HG03457 (cell line): Measurements from ENCODE around the gene TEDC1.

Source experiments
- ATAC-seq: cut with Tn5 transposase; IDR thresholded peaks from one replicate; pipeline ENCODE4 v1.9.1; 2021; ENCODE audit warnings: moderate number of reproducible peaks; ENCODE audit not compliant: unreplicated experiment

TEDC1 gene

DNA sequence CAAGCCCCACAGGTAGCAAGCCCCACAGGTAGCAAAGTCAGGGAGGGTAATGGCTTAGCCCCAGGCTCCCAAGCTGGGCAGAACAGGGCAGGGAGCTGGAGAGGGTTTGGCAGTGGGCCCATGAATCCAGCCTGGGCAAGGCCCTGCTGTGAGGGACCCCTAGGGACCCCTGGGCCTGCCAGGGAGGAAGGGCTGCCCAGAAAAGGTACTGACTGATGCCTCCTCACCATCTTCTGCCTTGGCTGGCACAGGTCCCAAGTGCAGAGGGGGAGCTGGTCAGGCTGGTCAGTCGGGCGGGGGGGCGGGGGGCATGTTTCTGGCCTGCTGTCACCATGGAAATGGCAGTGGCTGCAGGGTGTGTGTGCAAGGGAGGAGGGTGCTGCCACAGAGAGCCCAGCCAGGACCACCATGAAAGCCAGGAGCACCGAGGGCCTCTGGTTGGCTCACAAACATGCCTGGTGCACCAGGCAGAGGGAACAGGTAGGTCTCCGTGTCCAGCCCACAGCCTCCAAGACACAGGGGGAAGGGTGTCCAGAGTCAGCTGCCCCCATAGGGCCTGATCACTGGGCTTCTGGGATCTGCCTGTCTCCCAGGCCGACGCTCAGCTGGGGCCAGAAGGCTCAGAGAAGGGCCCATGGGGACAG, 17.9 kb upstream of the TEDC1 start:
- no peak for ATAC-seq

DNA sequence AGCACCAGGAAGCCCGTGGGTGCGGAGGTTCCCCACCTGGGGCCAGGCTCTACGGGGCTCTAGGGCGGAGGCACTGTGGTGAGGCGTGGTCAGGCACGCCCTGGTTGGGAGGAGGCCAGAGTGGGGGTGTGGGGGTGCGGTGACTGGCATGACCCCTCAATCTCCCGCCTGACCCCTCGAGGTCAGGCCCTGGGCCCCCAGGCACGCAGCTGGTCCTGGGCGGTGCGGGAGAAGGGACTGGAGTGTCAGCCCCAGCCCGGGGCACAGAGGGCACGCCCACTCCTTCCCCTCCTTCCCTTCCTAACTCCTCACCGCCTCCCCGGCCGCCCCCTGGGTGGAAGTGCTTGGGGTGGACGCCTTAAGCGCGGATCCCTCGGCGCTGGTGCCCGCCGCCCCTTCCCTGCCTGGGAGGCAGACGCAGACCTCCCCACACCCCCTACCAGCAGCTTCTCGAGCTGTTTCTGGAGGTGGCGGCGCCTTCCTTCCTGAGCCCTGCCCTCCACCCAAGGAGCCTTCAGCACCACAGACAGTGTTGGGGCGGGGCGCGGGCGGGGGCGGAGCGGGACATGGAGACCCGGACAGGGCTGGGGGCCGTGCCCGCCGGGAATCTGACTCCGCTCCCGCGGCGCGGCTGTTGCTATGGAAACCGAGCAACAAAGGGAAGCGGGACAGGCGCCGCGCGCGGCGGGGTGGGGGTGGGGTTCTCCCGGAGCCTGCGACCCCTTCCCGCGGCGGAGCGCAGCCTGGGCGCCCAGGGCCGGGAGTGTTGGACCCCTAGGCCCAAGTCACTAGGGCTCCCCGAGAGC, 17.2 kb upstream of the TEDC1 start:
- no peak for ATAC-seq

DNA sequence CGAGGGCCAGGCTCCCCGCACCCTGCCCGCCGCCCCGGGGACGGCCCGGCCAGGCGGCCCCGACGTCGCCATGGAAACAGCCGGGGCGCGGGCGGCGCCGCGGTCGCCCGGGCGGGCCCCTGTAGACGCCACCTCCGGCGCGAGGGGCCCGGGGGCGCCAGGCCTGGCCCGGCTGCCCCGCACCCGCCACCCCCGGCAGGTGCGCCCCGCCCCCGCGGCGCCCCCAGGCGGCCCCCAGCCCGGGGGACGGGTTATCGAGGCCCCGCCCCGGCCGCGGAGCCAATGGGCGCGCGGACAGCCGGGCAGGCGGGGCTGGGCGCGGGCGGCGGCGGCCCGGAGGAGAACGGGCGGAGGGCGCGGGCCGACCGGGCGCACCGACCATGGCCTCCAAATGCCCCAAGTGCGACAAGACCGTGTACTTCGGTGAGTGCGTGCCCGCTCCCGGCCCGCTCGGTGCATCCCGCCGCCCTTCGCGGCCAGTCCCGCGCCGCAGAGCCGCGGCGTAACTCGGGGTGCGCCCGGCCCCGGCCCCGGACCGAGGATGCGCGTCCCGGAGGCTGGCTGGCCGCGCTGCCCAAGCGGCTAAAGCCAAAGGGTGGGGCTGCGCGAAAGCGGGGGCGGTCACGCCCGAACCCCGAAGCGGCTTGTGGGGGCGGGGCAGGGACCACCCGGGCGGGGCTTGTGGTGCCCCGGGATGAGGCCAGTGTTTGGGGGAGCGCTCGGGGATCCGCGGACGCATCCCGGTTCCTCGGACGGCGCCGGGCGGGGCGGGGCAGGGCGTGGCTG, 16.4 kb upstream of the TEDC1 start, which contains the start of gene CRIP2:
Gene CRIP2 (plus strand): TSS at position 339 of the 786 bp plus-strand sequence. CDS start 42 bp downstream, at position 381.
- no peak for ATAC-seq

- no peak for ATAC-seq
Observed at GRCh38 chr14:105475269-105476096, 15.6 kb upstream of the TEDC1 start.

DNA sequence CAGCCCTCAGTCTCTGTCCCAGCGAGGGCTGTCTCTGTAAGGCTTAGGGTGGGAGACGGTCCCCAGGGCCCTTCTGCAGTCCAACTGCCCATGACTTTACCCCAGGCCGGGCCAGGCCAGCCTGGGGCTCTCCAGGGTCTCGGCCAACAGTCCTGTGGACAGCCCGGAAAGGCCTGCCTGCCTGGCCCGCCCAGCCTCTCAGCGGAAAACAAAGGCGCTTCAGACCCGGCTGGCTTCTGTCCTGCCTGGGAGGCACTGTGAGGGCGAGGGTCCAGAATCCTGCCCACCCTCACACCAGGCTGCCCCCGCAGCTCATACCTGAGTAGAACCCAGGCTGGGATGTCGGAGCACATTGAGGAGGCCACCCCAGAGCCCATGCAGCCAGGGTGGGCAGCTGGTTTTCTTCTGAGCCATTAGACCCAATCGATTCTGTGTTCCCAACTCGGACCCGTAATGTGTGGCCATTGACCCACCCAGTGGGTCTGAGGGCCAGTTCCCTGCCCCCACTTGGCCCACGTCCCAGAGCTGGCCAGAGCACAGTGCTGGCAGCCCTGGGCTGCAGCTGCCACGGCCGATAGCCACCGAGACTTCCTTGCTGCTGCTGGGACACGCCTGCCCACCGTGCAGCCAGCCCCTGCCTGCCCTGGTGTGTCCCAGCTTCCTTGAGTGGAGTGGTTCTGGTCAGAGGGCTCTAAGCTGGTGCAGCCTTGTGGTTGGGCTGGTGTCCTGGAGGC, 14.8 kb upstream of the TEDC1 start:
- ATAC-seq = no peak

GRCh38 chr14:105476831-105477659, 14.0 kb upstream of the TEDC1 start:
- no peak for ATAC-seq

GRCh38 chr14:105477660-105478397, 13.2 kb upstream of the TEDC1 start:
- no peak for ATAC-seq

DNA sequence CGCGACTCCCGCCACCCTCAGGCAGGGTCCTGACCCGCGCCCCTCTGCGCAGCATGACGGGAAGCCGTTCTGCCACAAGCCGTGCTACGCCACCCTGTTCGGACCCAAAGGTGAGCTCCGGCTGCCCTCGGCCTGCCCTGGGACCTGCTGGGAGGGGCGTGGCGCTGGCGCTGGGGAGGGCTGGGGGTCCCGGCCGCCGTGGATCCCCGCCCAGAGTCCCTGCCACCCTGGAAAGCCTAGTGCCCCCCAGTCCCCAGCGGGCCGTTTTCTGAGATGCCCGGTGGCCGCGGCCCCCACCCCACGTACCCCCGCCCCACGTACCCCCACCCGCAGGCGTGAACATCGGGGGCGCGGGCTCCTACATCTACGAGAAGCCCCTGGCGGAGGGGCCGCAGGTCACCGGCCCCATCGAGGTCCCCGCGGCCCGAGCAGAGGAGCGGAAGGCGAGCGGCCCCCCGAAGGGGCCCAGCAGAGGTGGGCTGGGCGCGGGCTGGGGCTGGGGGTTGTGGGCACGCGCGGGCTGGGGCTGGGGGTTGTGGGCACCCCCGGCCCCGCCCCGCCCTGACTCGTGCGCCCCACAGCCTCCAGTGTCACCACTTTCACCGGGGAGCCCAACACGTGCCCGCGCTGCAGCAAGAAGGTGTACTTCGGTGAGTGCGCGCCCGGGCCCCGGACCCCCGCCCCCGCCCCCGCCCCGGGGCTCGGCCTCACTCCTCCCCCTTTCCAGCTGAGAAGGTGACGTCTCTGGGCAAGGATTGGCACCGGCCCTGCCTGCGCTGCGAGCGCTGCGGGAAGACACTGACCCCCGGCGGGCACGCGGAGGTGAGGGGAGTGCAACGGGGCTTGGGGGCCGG, 12.4 kb upstream of the TEDC1 start:
- no peak for ATAC-seq

- ATAC-seq = no peak
Observed at GRCh38 chr14:105479431-105480158, 11.5 kb upstream of the TEDC1 start.

GRCh38 chr14:105480199-105480746, 10.8 kb upstream of the TEDC1 start:
- ATAC-seq = no peak

DNA sequence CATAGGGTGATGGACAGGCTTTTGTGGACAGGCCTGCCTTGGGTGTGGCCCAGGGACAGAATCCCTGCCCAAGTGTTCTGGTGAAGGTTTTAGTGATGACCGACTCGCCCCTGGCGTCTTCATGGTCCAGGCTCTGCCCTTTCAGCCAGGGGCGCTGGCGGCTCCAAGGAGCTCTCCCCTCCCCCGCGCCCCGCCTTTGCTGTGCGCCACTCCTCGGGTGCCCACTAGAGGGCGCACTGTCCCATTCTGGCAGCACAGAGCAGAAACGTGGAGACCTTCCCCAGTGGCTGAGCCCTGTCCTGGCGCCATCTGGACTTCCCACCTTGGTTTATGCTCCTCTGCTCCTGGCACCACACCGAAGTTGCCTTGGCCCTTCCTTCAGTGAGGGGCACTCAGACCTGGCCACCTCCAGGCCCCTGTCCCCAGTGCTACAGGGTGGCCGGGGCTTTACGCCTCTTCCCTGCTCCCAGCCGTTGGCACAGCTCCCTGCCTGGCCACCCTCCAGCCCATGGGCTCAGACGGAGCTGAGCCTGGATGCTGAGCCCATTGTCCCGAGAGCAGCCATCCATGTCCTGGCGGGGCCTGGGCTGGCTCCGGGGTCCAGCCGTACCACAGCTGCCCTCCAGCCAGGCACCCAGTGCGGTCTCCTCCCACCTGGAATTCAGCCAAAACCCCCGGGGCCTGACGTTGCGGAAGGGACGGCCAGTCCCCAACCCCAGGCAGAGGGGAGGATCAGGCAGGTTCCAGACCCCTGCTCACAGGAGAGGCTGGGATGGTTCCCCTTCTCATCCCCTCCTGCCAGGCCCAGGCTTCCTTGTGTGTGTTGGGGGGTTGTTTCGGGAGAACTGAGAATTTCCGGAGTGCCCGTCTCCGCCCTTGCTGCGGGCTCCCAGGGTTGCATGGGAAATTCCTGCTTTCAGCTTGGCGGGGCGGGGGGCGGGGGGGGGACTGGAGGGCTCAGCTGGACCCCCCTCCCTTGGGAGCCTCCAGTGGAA, 9.9 kb upstream of the TEDC1 start:
- ATAC-seq = no peak

- peak; percentile 45 for ATAC-seq
Observed at GRCh38 chr14:105481886-105482457, 9.1 kb upstream of the TEDC1 start.

DNA sequence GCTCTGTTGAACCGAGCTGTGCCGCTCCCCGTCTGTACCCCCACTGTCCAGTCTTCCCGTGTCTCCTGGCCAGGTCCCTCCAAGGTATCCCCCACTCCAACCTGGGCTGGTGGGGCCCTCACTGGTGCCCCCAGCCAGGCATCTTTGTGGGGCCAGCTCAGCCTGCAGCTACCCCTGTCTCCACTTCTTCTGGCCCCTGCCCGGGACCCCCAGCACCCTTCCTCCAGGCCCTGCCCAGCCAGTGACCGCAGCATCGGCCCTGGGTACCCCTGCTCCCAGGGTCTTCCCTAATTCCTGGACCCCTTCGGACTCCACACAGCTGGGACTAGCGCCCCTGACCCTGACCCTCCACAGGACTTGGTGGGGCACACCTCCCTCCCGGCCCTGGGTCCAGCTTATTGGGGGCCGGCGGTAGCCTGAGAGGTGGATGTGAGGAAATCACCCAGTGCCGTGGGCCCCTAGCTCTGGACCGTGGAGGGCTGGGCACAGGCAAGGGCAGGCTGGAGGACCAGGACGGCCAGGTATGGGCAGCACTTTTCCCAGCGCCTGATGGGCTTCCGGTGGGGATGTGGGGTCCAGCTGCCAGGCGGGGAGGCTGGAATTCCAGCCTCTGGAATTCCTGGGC, 8.4 kb upstream of the TEDC1 start:
- ATAC-seq = no peak

DNA sequence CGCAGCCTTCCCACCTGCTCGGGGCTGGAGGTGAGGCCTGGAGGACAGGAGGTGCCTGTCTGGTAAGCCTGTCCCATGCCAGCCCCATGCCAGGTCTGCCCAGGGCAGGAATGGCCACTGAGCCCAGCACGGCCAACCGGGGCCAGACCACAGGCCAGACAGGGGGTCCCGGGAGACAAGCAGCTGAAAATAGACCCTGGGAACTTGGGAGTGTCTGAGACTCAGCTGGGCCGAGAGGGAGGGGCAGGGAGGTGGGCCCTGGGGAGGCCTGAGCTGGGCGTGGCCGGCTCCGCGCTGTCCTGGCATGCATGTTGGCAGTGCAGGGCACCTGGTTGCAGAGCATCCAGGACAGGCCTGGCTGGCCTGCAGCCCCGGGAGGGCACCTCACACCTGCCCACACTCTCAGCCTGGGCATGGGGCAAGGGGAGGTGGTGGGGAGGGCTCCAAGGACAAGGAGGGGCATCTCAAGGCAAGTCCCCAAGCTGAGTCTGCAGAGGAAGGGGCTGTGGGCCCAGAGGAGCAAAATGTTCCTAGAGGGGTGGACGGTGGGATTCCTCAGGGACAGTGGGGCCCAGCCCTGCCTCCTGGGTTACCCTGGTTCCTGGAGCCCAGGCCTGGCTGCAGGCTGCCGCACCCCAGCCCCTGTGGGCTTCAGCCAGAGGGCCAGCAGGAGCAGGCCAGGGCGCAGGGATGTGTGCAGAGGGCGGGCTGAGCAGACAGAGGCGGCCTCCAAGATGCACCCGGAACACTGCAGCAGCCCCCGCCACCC, 7.6 kb upstream of the TEDC1 start:
- no peak for ATAC-seq
